K562 (cell line): ENCODE measurements around the gene ADSS1. TPM values are rescaled to one million over a fixed set of nuclear protein-coding genes. Genes with fewer than 3 reads are reported as not detected.

Experiments
- CBX1 ChIP-seq: sonication (generic); IDR thresholded peaks from 2 replicates; pipeline ENCODE4 v1.6.1; 2016; ENCODE audit warnings: antibody characterized with exemption, low read depth, mild to moderate bottlenecking
- CHD1 ChIP-seq: fragments of 200-600 bp; sonication (generic); IDR thresholded peaks from one replicate; pipeline ENCODE4 v1.6.1; 2012; ENCODE audit warnings: mild to moderate bottlenecking, moderate library complexity, low read length, inconsistent platforms
- CHD4 ChIP-seq: fragments of 200-600 bp; sonication (generic); IDR thresholded peaks from 3 replicates; pipeline ENCODE4 v1.6.1; 2012; ENCODE audit warnings: low read depth, mild to moderate bottlenecking, mixed read lengths, low read length, inconsistent platforms; ENCODE audit not compliant: insufficient read depth, insufficient replicate concordance, poor library complexity, severe bottlenecking
- EGR1 ChIP-seq: fragments of 450-650 bp; conservative IDR thresholded peaks from 2 replicates; pipeline ENCODE4 v1.6.1; 2017; ENCODE audit warnings: mild to moderate bottlenecking
- FOXA1 ChIP-seq: fragments of 450-650 bp; IDR thresholded peaks from 2 replicates; pipeline ENCODE4 v1.6.1; 2016; ENCODE audit warnings: mild to moderate bottlenecking, borderline replicate concordance
- HCFC1 ChIP-seq: IDR thresholded peaks from 2 replicates; pipeline ENCODE4 v1.6.1; 2012; ENCODE audit warnings: low read depth, low read length, improper control_type of control experiment
- HLTF ChIP-seq: fragments of 450-650 bp; IDR thresholded peaks from 2 replicates; pipeline ENCODE4 v1.6.1; 2016
- L3MBTL2 ChIP-seq: fragments of 450-650 bp; IDR thresholded peaks from 2 replicates; pipeline ENCODE4 v1.6.1; 2016; ENCODE audit warnings: mild to moderate bottlenecking, moderate library complexity
- LCOR ChIP-seq: sonication (generic); formaldehyde crosslinking; IDR thresholded peaks from 2 replicates; pipeline ENCODE4 v1.8.0; 2022; ENCODE audit warnings: mild to moderate bottlenecking, missing genetic modification reagents
- NELFE ChIP-seq: IDR thresholded peaks from 2 replicates; pipeline ENCODE4 v1.6.1; 2011; ENCODE audit warnings: mild to moderate bottlenecking; ENCODE audit not compliant: insufficient read depth, insufficient read length
- NFIC ChIP-seq: fragments of 450-650 bp; IDR thresholded peaks from 2 replicates; pipeline ENCODE4 v1.6.1; 2017; ENCODE audit warnings: mild to moderate bottlenecking, inconsistent platforms
- NR3C1 ChIP-seq: sonication (generic); formaldehyde crosslinking; IDR thresholded peaks from 2 replicates; pipeline ENCODE4 v1.8.1; 2022; ENCODE audit warnings: missing genetic modification reagents
- PTTG1 ChIP-seq: fragments of 450-650 bp; IDR thresholded peaks from 2 replicates; pipeline ENCODE4 v1.6.1; 2016; ENCODE audit warnings: low read depth, mild to moderate bottlenecking, missing genetic modification characterization, missing compliant biosample characterization
- RBBP5 ChIP-seq: fragments of 200-600 bp; sonication (generic); IDR thresholded peaks from 2 replicates; pipeline ENCODE4 v1.6.1; 2012; ENCODE audit warnings: borderline replicate concordance, mild to moderate bottlenecking, low read length, control low read depth, inconsistent platforms; ENCODE audit not compliant: insufficient read depth, poor library complexity, severe bottlenecking
- TFAP4 ChIP-seq: sonication (generic); formaldehyde crosslinking; IDR thresholded peaks from 2 replicates; pipeline ENCODE4 v1.8.0; 2022; ENCODE audit warnings: missing genetic modification reagents, mild to moderate bottlenecking, moderate library complexity, borderline replicate concordance
- TGIF2 ChIP-seq: sonication (generic); formaldehyde crosslinking; IDR thresholded peaks from 2 replicates; pipeline ENCODE4 v1.8.1; 2022; ENCODE audit warnings: mild to moderate bottlenecking, missing genetic modification reagents, moderate library complexity
- VEZF1 ChIP-seq: fragments of 200-800 bp; sonication (Bioruptor generic); IDR thresholded peaks from 2 replicates; pipeline ENCODE4 v1.6.1; 2017; ENCODE audit warnings: missing genetic modification characterization, missing compliant biosample characterization
- ZNF263 ChIP-seq: sonication (generic); formaldehyde crosslinking; IDR thresholded peaks from 2 replicates; pipeline ENCODE4 v1.8.0; 2022; ENCODE audit warnings: mild to moderate bottlenecking, missing genetic modification reagents, borderline replicate concordance
- polyA plus RNA-seq, 8 experiments: library from polyadenylated mRNA; depleted of rRNA in 4 of 8; stranded (reverse) in 5 of 8; unstranded in 3 of 8; fragments of >200 nt; fragmentation: Nextera tagmentation in 2 of 8; fragmentation: Illumina TruSeq in 1 of 8; extraction: Ambion mirVana in 2 of 8; extraction: Trizol in 1 of 8; gene quantifications; 2 replicates each; pipeline versions ENCODE4 v1.2.1 to v1.2.3, GENCODE V29; 2011 to 2014; ENCODE audit warnings: inconsistent platforms in 1 of 8, missing spikeins in 1 of 8
- total RNA-seq, 7 experiments: library from RNA; depleted of rRNA in 6 of 7; stranded (reverse); fragments of >200 nt in 6 of 7; fragmentation: Illumina TruSeq in 2 of 7; extraction: Trizol in 2 of 7; gene quantifications; 2 replicates each; pipeline versions ENCODE4 v1.2.1 to v1.2.3, GENCODE V29; 2011 to 2021; ENCODE audit warnings: low replicate concordance in 1 of 7
- TF ChIP-seq, protein P1 (sequence below), 2 experiments: IDR thresholded peaks; 2 replicates each; pipeline ENCODE4 v1.6.1; 2011; ENCODE audit warnings: borderline replicate concordance in 1 of 2, control low read depth in 1 of 2, low read depth in 1 of 2, low read length in 1 of 2, mild to moderate bottlenecking in 1 of 2, mixed read lengths in 1 of 2, moderate library complexity in 1 of 2; ENCODE audit not compliant: insufficient read depth in 1 of 2, insufficient read length in 1 of 2, poor library complexity in 1 of 2, severe bottlenecking in 1 of 2; ENCODE audit errors: extremely low read depth in 1 of 2
- TF ChIP-seq, protein P2 (sequence below): sonication (generic); formaldehyde crosslinking; IDR thresholded peaks from 2 replicates; pipeline ENCODE4 v1.9.0; 2022; ENCODE audit warnings: mild to moderate bottlenecking, missing genetic modification reagents
- TF ChIP-seq, protein P3 (sequence below): fragments of 450-650 bp; conservative IDR thresholded peaks from 2 replicates; pipeline ENCODE4 v1.6.1; 2016; ENCODE audit warnings: missing genetic modification characterization, low read depth, mild to moderate bottlenecking, missing compliant biosample characterization, moderate library complexity

Gene ADSS1
- total and polyA plus RNA-seq, 9 of the 15 experiments (the other 6 are each of a cell fraction or from before 2014, with no cell fraction given) = 0.53 to 5.9 (median 3.9) TPM

DNA sequence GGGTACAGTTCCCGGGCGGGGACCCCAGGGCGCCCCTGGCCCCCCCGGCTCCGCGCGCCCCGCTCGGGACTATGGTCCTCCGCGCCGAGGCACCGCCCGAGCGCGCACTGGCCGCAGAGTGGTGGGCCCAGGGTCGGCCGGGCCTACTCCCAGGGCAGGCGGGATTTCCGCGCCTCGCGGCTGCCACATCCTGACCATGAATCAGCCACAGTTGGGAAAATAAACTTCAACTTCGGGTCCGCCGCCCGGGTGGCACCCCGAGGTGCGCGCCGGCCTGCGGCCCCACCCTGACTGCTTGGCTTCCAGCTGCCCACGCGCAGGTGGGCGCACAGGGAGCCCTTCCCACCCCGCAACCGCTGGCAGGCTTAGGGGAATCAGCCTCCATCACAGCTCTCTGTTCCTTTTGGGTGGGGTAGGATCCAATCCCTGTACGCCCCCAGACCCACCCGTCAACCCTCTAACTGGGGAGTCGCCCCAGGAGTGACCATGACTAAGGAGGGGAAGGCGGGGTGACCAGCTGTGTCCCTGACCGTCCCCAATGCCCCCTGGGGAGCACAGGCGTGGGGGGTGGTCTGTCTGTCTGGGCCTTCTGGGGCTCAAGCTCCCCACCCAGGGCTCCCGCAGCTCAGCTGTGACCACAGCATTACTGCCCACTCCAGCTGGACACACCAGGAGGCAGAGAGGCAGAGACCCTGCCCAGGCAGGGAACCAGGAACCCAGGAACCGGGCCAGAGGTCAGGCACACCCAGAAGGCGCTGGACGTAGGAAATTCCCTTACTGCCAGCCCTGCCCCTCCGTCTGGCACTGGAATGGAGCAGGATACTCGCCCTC, 33.9 kb upstream of the ADSS1 start (continued):
- TF ChIP-seq, protein P1, sequence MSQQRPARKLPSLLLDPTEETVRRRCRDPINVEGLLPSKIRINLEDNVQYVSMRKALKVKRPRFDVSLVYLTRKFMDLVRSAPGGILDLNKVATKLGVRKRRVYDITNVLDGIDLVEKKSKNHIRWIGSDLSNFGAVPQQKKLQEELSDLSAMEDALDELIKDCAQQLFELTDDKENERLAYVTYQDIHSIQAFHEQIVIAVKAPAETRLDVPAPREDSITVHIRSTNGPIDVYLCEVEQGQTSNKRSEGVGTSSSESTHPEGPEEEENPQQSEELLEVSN (IDR thresholded peaks at IDR 0.05; ENCODE audit: borderline replicate concordance in 1 of 2, extremely low read depth in 1 of 2, insufficient read depth in 1 of 2, insufficient read length in 1 of 2, low read depth in 1 of 2, low read length in 1 of 2, poor library complexity in 1 of 2, severe bottlenecking in 1 of 2) = peak in 1 of 2 experiments; percentile 22
- TF ChIP-seq NR3C1 (CRISPR knock-in tag) = no peak
- TF ChIP-seq HLTF = no peak
- TF ChIP-seq, protein P2, sequence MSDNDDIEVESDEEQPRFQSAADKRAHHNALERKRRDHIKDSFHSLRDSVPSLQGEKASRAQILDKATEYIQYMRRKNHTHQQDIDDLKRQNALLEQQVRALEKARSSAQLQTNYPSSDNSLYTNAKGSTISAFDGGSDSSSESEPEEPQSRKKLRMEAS (CRISPR knock-in tag) = 0 out of 2 replicates have a peak, but pooled peaks have one; percentile 15
- TF ChIP-seq NFIC = no peak
- TF ChIP-seq PTTG1 (tag) = no peak
- TF ChIP-seq CBX1 = no peak
- no peak for TF ChIP-seq HCFC1
- TF ChIP-seq FOXA1 = no peak
- no peak for TF ChIP-seq NELFE
- TF ChIP-seq VEZF1 = 0 out of 2 replicates have a peak, but pooled peaks have one; percentile 12
- 0 out of 2 replicates have a peak, but pooled peaks have one; percentile 27 for TF ChIP-seq L3MBTL2
- TF ChIP-seq EGR1 = peak; percentile 51
- peak; percentile 24 for TF ChIP-seq CHD1
- TF ChIP-seq TFAP4 (CRISPR knock-in tag) = peak; percentile 65; the same call in 1 of the 2 replicates
- TF ChIP-seq CHD4 = no peak
- TF ChIP-seq LCOR (CRISPR knock-in tag) = no peak
- TF ChIP-seq ZNF263 (CRISPR knock-in tag) = no peak
- TF ChIP-seq, protein P3, sequence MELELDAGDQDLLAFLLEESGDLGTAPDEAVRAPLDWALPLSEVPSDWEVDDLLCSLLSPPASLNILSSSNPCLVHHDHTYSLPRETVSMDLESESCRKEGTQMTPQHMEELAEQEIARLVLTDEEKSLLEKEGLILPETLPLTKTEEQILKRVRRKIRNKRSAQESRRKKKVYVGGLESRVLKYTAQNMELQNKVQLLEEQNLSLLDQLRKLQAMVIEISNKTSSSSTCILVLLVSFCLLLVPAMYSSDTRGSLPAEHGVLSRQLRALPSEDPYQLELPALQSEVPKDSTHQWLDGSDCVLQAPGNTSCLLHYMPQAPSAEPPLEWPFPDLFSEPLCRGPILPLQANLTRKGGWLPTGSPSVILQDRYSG = no peak
- no peak for TF ChIP-seq TGIF2
- TF ChIP-seq RBBP5 = peak; percentile 11
